ENCODE measurements around the gene UTS2.

The UTS2 gene

GRCh38 chr1:7852804-7853683, at the start of gene UTS2:
UTS2 (minus strand) TSS chr1:7853065; CDS start chr1:7853003, 62 bp downstream.
- DNase-seq = no peak

- no peak for DNase-seq
These were observed 46.9 kb upstream of the UTS2 start for GRCh38 chr1:7899741-7900140.

GRCh38 chr1:7898962-7899361, 46.1 kb upstream of the UTS2 start:
- DNase-seq = no peak

- DNase-seq = no peak
These were observed 44.1 kb upstream of the UTS2 start for GRCh38 chr1:7896994-7897393.

- DNase-seq = peak; percentile 61
These were observed 40.8 kb upstream of the UTS2 start for GRCh38 chr1:7893529-7894180.

GRCh38 chr1:7891804-7892203, 38.9 kb upstream of the UTS2 start:
- DNase-seq = no peak

GRCh38 chr1:7890853-7891252, 38.0 kb upstream of the UTS2 start:
- DNase-seq = no peak

GRCh38 chr1:7888248-7889081, 35.6 kb upstream of the UTS2 start:
- DNase-seq = peak; percentile 16

- no peak for DNase-seq
These were observed 33.5 kb upstream of the UTS2 start for GRCh38 chr1:7886405-7886745.

- DNase-seq = no peak
These were observed 32.9 kb upstream of the UTS2 start for GRCh38 chr1:7885513-7886404.

GRCh38 chr1:7884757-7885156, 31.9 kb upstream of the UTS2 start:
- no peak for DNase-seq

GRCh38 chr1:7879228-7879627, 26.4 kb upstream of the UTS2 start:
- DNase-seq = no peak

- no peak for DNase-seq
These were observed 25.2 kb upstream of the UTS2 start for GRCh38 chr1:7878027-7878426.

GRCh38 chr1:7873801-7874795, 21.2 kb upstream of the UTS2 start:
- DNase-seq = no peak

GRCh38 chr1:7871136-7871535, 18.3 kb upstream of the UTS2 start:
- no peak for DNase-seq

GRCh38 chr1:7869136-7869920, 16.5 kb upstream of the UTS2 start:
- DNase-seq = no peak

GRCh38 chr1:7868070-7868780, 15.4 kb upstream of the UTS2 start:
- no peak for DNase-seq

- DNase-seq = no peak
These were observed 13.1 kb upstream of the UTS2 start for GRCh38 chr1:7865978-7866377.

GRCh38 chr1:7863756-7864328, 11.0 kb upstream of the UTS2 start:
- no peak for DNase-seq

Measured in fibroblast of skin of right biceps (primary cell).